GM19193 (cell line): ENCODE measurements around the gene GNB1L.

Experiments used
- POLR2A ChIP-seq: IDR thresholded peaks from 4 replicates; pipeline ENCODE4 v1.6.1; 2011; ENCODE audit not compliant: insufficient read depth, insufficient read length; ENCODE audit errors: extremely low read depth

Gene GNB1L

GRCh38 chr22:19882446-19883381, 28.0 kb upstream of the GNB1L start:
- no peak for TF ChIP-seq POLR2A

GRCh38 chr22:19880786-19881569, 26.3 kb upstream of the GNB1L start:
- TF ChIP-seq POLR2A, result no peak

- TF ChIP-seq POLR2A, result no peak
These were observed 25.5 kb upstream of the GNB1L start for GRCh38 chr22:19879992-19880785.

- no peak for TF ChIP-seq POLR2A
These were observed 24.9 kb upstream of the GNB1L start for GRCh38 chr22:19879643-19879991.

GRCh38 chr22:19879246-19879570, 24.5 kb upstream of the GNB1L start:
- no peak for TF ChIP-seq POLR2A

GRCh38 chr22:19878461-19879245, 24.0 kb upstream of the GNB1L start:
- TF ChIP-seq POLR2A, result no peak

GRCh38 chr22:19877626-19878339, 23.1 kb upstream of the GNB1L start:
- no peak for TF ChIP-seq POLR2A

GRCh38 chr22:19876941-19877625, 22.4 kb upstream of the GNB1L start:
- TF ChIP-seq POLR2A, result no peak

GRCh38 chr22:19876314-19876940, 21.8 kb upstream of the GNB1L start:
- TF ChIP-seq POLR2A, result no peak

- TF ChIP-seq POLR2A, result no peak
These were observed 21.0 kb upstream of the GNB1L start for GRCh38 chr22:19875531-19876313.

GRCh38 chr22:19875061-19875530, 20.4 kb upstream of the GNB1L start:
- TF ChIP-seq POLR2A, result no peak
